ENCODE measurements around the gene SPDYE2. TPM values are rescaled to one million over a fixed set of nuclear protein-coding genes. Genes with fewer than 3 reads are reported as not detected.
"Not testable (repeated sequence)": the region's sequence is repeated elsewhere in the genome, so short reads cannot be mapped to it uniquely, and the experiment has no call there.

Gene SPDYE2, protein sequence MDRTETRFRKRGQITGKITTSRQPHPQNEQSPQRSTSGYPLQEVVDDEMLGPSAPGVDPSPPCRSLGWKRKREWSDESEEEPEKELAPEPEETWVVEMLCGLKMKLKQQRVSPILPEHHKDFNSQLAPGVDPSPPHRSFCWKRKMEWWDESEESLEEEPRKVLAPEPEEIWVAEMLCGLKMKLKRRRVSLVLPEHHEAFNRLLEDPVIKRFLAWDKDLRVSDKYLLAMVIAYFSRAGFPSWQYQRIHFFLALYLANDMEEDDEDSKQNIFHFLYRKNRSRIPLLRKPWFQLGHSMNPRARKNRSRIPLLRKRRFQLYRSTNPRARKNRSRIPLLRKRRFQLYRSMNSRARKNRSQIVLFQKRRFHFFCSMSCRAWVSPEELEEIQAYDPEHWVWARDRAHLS
- not detected for total RNA-seq

DNA sequence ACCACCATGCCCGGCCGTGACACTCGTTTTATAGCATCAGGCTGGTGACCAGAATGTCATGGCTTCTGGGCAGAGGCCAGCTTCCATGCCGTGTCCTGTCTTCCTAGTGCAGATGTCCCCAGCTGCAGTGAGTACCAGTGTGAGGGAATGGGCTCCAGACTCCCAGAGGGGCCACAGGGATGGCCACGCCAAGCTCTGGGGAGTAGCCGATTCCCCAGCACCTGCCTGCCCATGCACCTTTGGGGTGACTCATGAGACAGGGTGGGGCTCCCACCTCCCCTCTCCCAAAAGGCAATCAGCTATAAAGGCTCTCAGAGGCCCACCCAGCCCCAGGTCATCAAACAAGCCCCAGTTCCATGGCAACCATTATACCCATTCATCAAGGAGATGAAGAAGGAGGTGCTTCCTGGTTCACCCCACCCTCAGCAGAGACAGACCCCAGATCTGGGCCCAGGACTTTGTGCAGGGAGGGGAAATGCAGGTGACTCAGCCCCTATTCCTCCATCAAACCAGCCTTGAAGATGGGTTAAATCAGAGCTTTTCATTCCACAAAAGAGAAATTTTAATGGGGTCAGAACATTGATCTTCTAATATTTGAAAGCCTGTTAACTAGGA is at the start of gene SPDYE2:
Gene SPDYE2 (plus strand): TSS at position 419 of the 615 bp plus-strand sequence. CDS start 2,030 bp downstream, outside the sequence.
- H3K4me3 ChIP-seq; H3K27me3 ChIP-seq; H3K9ac ChIP-seq (ENCODE audit: low read depth in 2 of 2, low read length in 2 of 2); DNase-seq; H3K36me3 ChIP-seq; intact Hi-C loops (cut with DNase I); H3K27ac ChIP-seq; H3K9me3 ChIP-seq; H3K4me1 ChIP-seq: not testable (repeated sequence)

DNA sequence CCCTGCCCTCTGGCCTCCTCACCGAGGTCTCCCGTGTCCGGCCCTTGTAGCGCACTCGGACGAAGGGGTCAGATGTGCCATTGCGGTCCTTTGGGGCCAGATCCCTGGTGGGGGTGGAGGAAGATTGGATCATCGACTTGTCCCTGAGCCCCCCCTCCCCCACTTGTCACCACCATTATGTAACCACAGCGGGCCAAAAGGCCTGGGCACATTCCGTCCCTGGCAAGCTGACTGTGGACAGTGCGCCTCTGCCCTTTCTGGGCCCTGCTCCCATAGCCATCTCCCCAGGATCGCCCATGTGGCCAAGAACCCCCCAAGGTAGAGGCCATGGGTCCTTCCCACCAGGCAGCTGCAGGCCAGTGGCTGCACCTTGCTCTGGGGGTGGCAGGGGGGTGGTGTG is 47.9 kb upstream of the SPDYE2 start:
- H3K27me3 ChIP-seq = not testable (repeated sequence)

DNA sequence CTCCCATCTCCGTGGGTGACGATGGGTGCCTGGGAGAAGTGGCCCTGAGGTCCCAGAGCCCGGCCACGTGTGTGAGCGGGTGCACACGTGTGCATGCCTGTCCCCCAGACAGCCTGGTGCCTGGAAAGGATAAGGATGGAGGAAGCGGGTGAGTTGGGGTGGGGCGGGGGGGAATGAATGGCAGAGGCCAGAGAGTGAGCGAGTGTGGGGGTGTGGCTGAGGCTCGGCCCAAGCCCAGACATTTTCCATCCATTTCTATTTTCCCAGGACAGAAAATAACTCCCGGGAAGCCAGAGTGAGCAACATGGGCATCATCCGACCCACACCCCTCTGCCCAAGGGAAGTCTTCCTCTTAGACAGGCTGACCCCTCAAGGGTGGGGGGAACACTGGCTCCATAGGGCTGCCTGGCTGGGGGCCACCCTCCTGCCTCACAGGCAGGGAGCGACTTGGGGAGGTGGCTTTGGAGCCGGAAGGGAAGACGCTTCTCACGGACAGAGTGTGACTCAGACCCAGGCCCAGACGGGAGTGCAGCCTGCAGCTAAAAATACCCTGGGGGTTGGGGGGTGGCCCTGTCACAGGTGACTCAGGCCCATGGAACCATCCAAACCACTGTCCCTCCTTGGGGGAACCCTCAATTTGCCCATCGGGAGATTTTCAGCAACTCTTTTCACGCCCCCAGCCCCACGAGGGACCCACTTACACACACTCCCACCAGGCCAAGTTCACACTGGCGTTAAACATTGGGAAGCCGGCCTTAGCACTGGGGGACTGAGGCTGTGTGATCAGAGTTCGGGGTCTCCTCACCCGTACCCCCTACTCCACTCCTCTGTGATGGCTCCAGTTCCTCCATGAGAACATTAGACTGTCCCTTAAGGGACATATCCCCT is 45.5 kb upstream of the SPDYE2 start:
- H3K27ac ChIP-seq; H3K36me3 ChIP-seq; H3K27me3 ChIP-seq; H3K9ac ChIP-seq (ENCODE audit: low read depth in 2 of 2, low read length in 2 of 2); H3K4me3 ChIP-seq; intact Hi-C loops (cut with DNase I); H3K4me1 ChIP-seq; H3K9me3 ChIP-seq; DNase-seq: not testable (repeated sequence)

More for the DNA sequence above, 47.9 kb upstream of the SPDYE2 start:
- H3K27ac ChIP-seq; DNase-seq; H3K4me1 ChIP-seq; intact Hi-C loops (cut with DNase I); H3K36me3 ChIP-seq; H3K9ac ChIP-seq (ENCODE audit: low read depth in 2 of 2, low read length in 2 of 2); H3K4me3 ChIP-seq; H3K9me3 ChIP-seq: not testable (repeated sequence)

DNA sequence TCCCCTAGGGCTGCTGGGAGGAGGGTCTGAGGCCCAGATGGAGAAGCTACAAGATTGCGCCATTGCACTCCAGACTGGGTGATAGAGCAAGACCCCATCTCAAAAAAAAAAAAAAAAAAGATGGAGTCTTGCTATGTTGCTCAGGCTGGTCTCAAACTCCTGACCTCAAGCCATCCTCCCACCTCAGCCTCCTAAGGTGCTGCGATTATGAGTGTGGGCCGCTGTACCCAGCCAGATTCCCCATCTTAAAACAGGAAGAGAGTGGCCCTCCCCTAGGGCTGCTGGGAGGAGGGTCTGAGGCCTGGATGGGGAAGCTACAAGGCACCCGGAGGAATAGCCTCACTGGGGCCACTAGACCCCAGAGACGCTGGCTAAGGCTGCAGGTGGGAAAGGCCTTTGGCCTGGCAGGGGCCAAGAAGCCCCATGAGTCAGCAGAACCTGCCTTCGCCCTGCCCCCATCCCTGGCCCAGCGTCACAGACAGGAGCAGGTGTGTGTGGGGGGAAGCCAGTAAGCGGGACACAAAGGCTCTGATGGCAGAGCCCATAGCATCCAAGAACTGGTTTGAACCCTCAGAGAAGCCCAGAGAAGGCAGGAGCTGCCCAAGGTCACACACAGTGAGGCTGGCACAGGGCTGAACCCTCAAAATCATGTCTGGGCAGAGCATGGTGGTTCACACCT is 43.5 kb upstream of the SPDYE2 start:
- H3K27me3 ChIP-seq; H3K4me1 ChIP-seq; DNase-seq; H3K36me3 ChIP-seq; intact Hi-C loops (cut with DNase I); H3K4me3 ChIP-seq; H3K9ac ChIP-seq (ENCODE audit: low read depth in 2 of 2, low read length in 2 of 2); H3K27ac ChIP-seq; H3K9me3 ChIP-seq: not testable (repeated sequence)

DNA sequence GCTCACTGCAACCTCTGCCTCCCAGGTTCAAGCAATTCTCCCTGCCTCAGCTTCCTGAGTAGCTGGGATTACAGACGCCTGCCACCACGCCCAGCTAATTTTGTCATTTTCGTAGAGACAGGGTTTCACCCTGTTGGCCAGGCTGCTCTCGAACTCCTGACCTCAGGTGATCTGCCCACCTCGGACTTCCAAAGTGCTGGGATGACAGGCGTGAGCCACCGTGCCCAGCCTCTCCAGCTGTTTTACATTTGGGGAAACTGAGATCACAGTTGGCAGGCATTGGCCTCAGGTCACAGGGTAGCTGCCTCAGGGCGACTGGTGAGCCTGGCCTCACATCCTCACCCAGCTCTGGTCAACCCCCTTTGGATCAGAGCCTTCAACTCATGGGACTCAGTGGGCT is 40.5 kb upstream of the SPDYE2 start:
- H3K4me3 ChIP-seq, DNase-seq: not testable (repeated sequence)

DNA sequence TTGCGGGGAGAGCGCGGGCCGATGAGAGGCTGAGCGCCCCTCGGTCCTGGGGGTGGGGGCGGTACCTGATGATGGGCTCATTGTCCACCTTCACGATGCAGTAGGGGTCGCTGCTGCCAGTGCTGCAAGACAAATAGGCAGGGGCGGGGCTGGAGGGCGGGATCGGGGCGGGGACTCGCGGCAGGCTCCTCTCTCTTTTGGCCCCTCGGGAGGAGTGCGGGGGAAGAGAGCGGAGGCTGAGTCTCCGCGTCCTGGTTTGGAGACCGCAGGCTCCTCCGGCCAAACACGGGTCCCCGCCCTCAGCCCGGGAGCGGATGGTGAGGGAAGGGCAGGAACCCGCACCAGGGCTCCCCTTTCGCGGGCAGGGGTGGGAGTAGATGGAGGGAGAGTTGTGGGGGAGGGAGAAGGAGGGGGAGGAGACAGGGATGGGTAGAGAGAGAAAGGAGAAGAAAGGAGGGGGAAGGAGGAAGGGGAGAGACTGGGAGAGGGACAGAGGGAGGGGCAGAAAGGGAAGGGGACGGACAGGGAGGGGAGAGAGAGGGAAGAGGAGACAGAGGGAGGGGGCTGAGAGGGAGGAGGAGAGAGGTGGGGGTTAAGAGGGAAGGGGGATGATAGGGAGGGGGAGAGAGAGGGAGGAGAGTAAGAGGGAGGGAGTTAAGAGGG is 39.0 kb upstream of the SPDYE2 start:
- H3K9ac ChIP-seq (ENCODE audit: low read depth in 2 of 2, low read length in 2 of 2); H3K27ac ChIP-seq; H3K36me3 ChIP-seq; H3K4me3 ChIP-seq; DNase-seq; H3K4me1 ChIP-seq; H3K9me3 ChIP-seq; H3K27me3 ChIP-seq; intact Hi-C loops (cut with DNase I): not testable (repeated sequence)

More for the DNA sequence above, 40.5 kb upstream of the SPDYE2 start:
- H3K27ac ChIP-seq; H3K4me1 ChIP-seq; H3K9me3 ChIP-seq; intact Hi-C loops (cut with DNase I); H3K36me3 ChIP-seq; H3K9ac ChIP-seq (ENCODE audit: low read depth in 2 of 2, low read length in 2 of 2); H3K27me3 ChIP-seq: not testable (repeated sequence)

DNA sequence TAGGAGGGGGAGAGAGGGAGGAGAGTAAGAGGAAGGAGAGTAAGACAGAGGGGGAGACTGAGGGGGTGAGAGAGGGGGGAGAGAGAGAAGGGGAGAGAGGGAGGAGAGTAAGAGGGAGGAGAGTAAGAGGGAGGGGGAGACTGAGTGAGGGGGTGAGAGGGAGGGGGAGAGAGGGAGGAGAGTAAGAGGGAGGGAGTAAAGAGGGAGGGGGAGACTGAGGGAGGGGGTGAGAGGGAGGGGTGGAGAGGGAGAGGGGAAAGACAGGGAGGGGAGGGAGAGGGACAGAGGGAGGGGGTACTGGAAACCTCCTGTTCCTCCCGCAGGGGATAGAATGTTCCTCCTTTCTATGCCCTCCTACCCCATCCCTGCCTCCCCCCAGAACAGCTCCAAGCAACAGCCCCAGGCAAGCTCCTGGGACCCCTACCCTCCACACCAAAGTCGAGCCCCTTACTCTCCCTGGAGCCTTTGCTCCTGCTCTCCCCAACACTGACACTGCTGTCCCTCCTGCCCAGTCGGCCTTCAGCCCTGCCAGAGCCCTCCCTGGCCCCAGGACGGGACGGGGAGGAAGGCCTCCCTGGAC is 38.3 kb upstream of the SPDYE2 start:
- intact Hi-C loops (cut with DNase I); H3K4me3 ChIP-seq: not testable (repeated sequence)

DNA sequence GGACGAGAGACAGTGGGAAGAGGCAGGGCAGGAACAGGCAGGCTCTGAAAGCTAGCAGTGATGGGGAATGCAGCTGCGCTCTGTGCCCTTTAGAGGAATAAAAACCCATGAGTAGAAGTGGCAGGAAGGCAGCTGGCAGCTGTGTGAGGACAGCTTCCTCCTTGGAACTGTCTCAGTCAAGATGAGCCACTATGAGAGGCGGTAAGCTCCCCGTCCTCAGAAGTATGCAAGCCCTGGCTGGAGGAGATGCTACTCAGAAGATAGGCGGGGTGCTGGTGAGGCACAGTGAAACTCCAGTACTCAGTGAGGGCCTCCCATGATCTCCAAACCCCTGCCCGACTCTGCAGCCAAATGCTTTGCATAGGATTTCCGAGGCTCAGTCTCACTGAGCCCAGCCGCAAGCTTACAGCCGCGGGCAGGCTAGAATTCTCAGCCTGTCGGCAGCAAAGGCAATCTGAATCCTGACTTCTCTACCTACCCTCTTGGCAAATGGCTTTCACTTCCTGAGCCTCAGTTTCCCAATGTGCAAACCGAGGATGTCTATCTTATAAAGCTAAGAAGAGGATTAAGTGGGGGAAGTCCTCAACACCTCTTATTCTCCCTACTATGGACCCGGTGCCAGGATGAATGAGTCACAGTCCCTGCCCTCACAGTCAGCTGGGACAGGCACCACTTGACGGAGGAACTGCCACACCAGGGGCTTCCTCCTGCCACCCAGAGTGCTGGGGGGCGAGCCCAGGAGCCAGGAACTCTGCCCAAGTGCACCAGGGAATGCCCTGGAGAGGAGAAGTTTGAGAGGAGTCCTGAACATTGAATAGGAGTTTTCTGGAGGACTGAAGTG is 35.9 kb upstream of the SPDYE2 start:
- H3K4me1 ChIP-seq; H3K27me3 ChIP-seq; H3K9ac ChIP-seq (ENCODE audit: low read depth in 2 of 2, low read length in 2 of 2); H3K4me3 ChIP-seq; H3K36me3 ChIP-seq; H3K9me3 ChIP-seq; DNase-seq; H3K27ac ChIP-seq; intact Hi-C loops (cut with DNase I): not testable (repeated sequence)

More for the DNA sequence above, 38.3 kb upstream of the SPDYE2 start:
- not testable (repeated sequence) for H3K9ac ChIP-seq (ENCODE audit: low read depth in 2 of 2, low read length in 2 of 2); H3K9me3 ChIP-seq; H3K36me3 ChIP-seq; H3K27me3 ChIP-seq; H3K4me1 ChIP-seq
- DNase-seq = peak; percentile 20
- H3K27ac ChIP-seq = peak overlapping the region; percentile 55

DNA sequence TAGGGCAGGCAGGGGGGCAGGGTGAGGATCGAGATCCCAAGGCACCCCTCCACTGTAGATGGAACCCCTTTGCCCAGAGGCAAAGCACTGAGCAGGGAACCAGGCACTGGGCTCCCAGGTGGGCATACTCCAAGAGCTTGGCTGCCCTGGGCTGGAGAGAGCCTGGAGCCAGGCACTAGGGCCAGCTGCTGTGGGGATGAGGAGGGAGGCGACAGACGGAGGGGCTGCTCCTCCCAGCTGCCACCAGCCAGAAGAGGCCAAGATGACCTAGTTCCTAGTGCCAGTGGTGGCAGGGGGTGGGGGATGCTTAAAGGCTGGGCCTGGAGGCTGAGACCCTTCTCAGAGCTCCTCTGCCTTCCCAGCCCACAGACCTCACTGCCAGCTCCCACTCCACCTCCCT is 35.1 kb upstream of the SPDYE2 start:
- H3K9me3 ChIP-seq; H3K27ac ChIP-seq; intact Hi-C loops (cut with DNase I); H3K4me3 ChIP-seq; H3K4me1 ChIP-seq; H3K36me3 ChIP-seq; H3K27me3 ChIP-seq; DNase-seq; H3K9ac ChIP-seq (ENCODE audit: low read depth in 2 of 2, low read length in 2 of 2): not testable (repeated sequence)

DNA sequence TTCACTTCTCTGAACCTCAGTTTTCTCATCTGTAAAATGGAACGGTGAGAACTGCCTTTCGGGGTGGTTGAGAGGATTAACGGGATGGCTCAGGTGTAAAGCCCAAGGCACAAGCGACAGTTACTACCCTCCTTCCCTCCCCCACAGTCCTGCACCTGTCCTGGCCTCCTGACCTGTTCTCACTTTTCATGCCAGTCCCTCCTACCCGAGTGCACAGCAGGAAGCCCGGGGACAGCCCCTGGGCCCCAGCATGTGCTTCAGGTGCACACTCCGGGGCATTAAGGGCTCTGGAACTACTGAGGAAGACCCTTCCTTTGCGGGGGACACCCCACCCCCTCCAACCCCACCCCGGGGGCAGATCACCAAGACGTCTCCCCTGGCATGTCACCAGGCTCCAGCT is 34.1 kb upstream of the SPDYE2 start:
- H3K4me1 ChIP-seq; H3K9me3 ChIP-seq; H3K9ac ChIP-seq (ENCODE audit: low read depth in 2 of 2, low read length in 2 of 2); H3K4me3 ChIP-seq; intact Hi-C loops (cut with DNase I); H3K27ac ChIP-seq; DNase-seq; H3K36me3 ChIP-seq; H3K27me3 ChIP-seq: not testable (repeated sequence)

DNA sequence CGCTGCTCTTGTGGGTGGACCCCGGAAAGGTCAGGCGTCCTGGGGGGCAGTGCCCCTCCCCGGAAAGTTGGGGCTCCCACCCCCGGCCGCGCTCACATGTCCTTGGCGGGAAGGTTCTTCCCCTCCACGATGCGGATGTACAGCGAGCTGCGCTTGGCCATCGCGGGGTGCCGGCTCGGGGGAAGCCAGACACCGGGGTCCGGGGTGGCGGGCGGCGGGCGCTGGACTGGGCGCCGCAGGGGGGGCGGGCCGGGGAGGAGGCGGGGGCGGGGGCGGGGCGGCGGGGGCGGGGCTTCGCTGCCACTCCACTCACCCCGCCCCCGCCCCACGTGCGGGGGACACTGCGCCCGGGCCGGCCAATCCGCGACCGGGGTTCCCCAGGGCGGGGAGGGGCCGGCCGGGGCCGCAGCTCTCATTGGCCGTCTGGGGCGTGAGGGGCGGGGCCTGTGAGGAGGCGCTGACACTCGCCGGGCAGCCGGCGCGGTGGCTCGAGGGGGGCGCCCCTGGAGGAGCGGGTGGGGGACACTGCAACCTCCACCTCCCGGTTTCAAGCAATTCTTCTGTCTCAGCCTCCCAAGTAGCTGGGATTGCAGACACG is 33.4 kb upstream of the SPDYE2 start, which contains the start of gene RASA4B:
Gene RASA4B (minus strand): TSS at position 228 of the 598 bp plus-strand sequence. CDS start 67 bp downstream, at position 161.
- intact Hi-C loops (cut with DNase I); DNase-seq; H3K9ac ChIP-seq (ENCODE audit: low read depth in 2 of 2, low read length in 2 of 2); H3K27ac ChIP-seq; H3K4me1 ChIP-seq; H3K4me3 ChIP-seq; H3K9me3 ChIP-seq; H3K27me3 ChIP-seq; H3K36me3 ChIP-seq: not testable (repeated sequence)
